GM21390 (cell line): Measurements from ENCODE around the gene AKR1E2.

Source experiments
- ATAC-seq: cut with Tn5 transposase; IDR thresholded peaks from one replicate; pipeline ENCODE4 v1.9.1; 2021; ENCODE audit not compliant: unreplicated experiment

Gene AKR1E2

GRCh38 chr10:4825868-4826791, at the start of gene AKR1E2:
Gene AKR1E2 (plus strand): TSS chr10:4826207. CDS start chr10:4826325, 118 bp downstream.
- peak; percentile 74 for ATAC-seq

- ATAC-seq = no peak
Measured at GRCh38 chr10:4776234-4776638, 49.8 kb upstream of the AKR1E2 start.

- no peak for ATAC-seq
Measured at GRCh38 chr10:4778761-4779160, 47.2 kb upstream of the AKR1E2 start.

- no peak for ATAC-seq
Measured at GRCh38 chr10:4780091-4780490, 45.9 kb upstream of the AKR1E2 start.

- no peak for ATAC-seq
Measured at GRCh38 chr10:4780782-4781181, 45.2 kb upstream of the AKR1E2 start.

- ATAC-seq = no peak
Measured at GRCh38 chr10:4781955-4782354, 44.1 kb upstream of the AKR1E2 start.

- ATAC-seq = no peak
Measured at GRCh38 chr10:4784667-4785333, 41.2 kb upstream of the AKR1E2 start.

GRCh38 chr10:4786043-4786839, 39.8 kb upstream of the AKR1E2 start:
- ATAC-seq = no peak

- no peak for ATAC-seq
Measured at GRCh38 chr10:4790045-4790444, 36.0 kb upstream of the AKR1E2 start.

- no peak for ATAC-seq
Measured at GRCh38 chr10:4790922-4791321, 35.1 kb upstream of the AKR1E2 start.

GRCh38 chr10:4792381-4792780, 33.6 kb upstream of the AKR1E2 start:
- no peak for ATAC-seq

GRCh38 chr10:4801405-4801804, 24.6 kb upstream of the AKR1E2 start:
- no peak for ATAC-seq

GRCh38 chr10:4802711-4803487, 23.1 kb upstream of the AKR1E2 start:
- no peak for ATAC-seq

- ATAC-seq = no peak
Measured at GRCh38 chr10:4803822-4804221, 22.2 kb upstream of the AKR1E2 start.

GRCh38 chr10:4804465-4804864, 21.5 kb upstream of the AKR1E2 start:
- ATAC-seq = no peak

GRCh38 chr10:4806534-4806933, 19.5 kb upstream of the AKR1E2 start:
- ATAC-seq = no peak

GRCh38 chr10:4807761-4808507, 18.1 kb upstream of the AKR1E2 start:
- peak; percentile 60 for ATAC-seq

GRCh38 chr10:4809156-4809555, 16.9 kb upstream of the AKR1E2 start:
- no peak for ATAC-seq

GRCh38 chr10:4810092-4810491, 15.9 kb upstream of the AKR1E2 start:
- ATAC-seq = no peak

GRCh38 chr10:4812046-4812445, 14.0 kb upstream of the AKR1E2 start:
- ATAC-seq = no peak
